Measurements from ENCODE around the gene LAMA2. TPM values are rescaled to one million over a fixed set of nuclear protein-coding genes. Genes with fewer than 3 reads are reported as not detected.

The LAMA2 gene
- total and polyA plus RNA-seq, 2 experiments from 2014 or later = 11.1 to 57.5 TPM

GRCh38 chr6:129203190-129203900 is 320.4 kb downstream of the LAMA2 start:
- 92% methylated on average over 5 of the region's 5 CpGs for WGBS (ENCODE audit: low lambda C conversion rate, missing lambda C conversion rate)
- H4K20me1 ChIP-seq (ENCODE audit: insufficient read depth, poor library complexity, severe bottlenecking) = no peaks in the 10 kb centered on the region
- H3K36me3 ChIP-seq (replicated peaks; ENCODE audit: insufficient read depth, low read depth) = no peaks in the 10 kb centered on the region
- H3K9me3 ChIP-seq (ENCODE audit: low read depth) = no peaks in the 10 kb centered on the region
- TF ChIP-seq CTCF (IDR thresholded peaks at IDR 0.05; ENCODE audit: poor library complexity) (no peak), EZH2phosphoT487 (IDR thresholded peaks at IDR 0.05; ENCODE audit: low read depth, severe bottlenecking, unreplicated experiment) (no peak), EZH2 (IDR thresholded peaks at IDR 0.05; ENCODE audit: borderline replicate concordance) (no peak)
- no peak overlapping the region for H3K27ac ChIP-seq
- no peaks in the 10 kb centered on the region for H3K79me2 ChIP-seq
- H2AFZ ChIP-seq = no peak overlapping the region
- H3K4me2 ChIP-seq = no peak overlapping the region
- no peak for DNase-seq (ENCODE audit: low spot score)
- H3K4me3 ChIP-seq = no peak overlapping the region
- H3K9me2 ChIP-seq (replicated peaks; ENCODE audit: insufficient read depth) = no peaks in the 10 kb centered on the region
- no peaks in the 10 kb centered on the region for H3K4me1 ChIP-seq (ENCODE audit: insufficient read depth)
- H3K27me3 ChIP-seq = no peaks in the 10 kb centered on the region

GRCh38 chr6:129206821-129207220 is 323.9 kb downstream of the LAMA2 start:
- Histone ChIP-seq H3K79me2 (no peaks in the 10 kb centered on the region), H3K27me3 (no peaks in the 10 kb centered on the region), H3K4me1 (ENCODE audit: insufficient read depth) (no peaks in the 10 kb centered on the region), H3K27ac (no peak overlapping the region), H3K4me2 (no peak overlapping the region), H4K20me1 (ENCODE audit: insufficient read depth, poor library complexity, severe bottlenecking) (no peaks in the 10 kb centered on the region), H3K9me3 (ENCODE audit: low read depth) (no peaks in the 10 kb centered on the region), H2AFZ (no peak overlapping the region), H3K9me2 (replicated peaks; ENCODE audit: insufficient read depth) (no peaks in the 10 kb centered on the region), H3K4me3 (no peak overlapping the region), H3K36me3 (replicated peaks; ENCODE audit: insufficient read depth, low read depth) (no peaks in the 10 kb centered on the region)
- no peak for DNase-seq (ENCODE audit: low spot score)
- WGBS (ENCODE audit: low lambda C conversion rate, missing lambda C conversion rate) = 88% methylated on average over 5 of the region's 5 CpGs
- TF ChIP-seq EZH2 (IDR thresholded peaks at IDR 0.05; ENCODE audit: borderline replicate concordance) (no peak), CTCF (IDR thresholded peaks at IDR 0.05; ENCODE audit: poor library complexity) (no peak), EZH2phosphoT487 (IDR thresholded peaks at IDR 0.05; ENCODE audit: low read depth, severe bottlenecking, unreplicated experiment) (no peak)

- Histone ChIP-seq H3K79me2 (no peaks in the 10 kb centered on the region), H2AFZ (no peak overlapping the region), H3K27ac (no peak overlapping the region), H4K20me1 (ENCODE audit: insufficient read depth, poor library complexity, severe bottlenecking) (no peaks in the 10 kb centered on the region), H3K27me3 (no peaks in the 10 kb centered on the region), H3K4me2 (no peak overlapping the region), H3K9me2 (replicated peaks; ENCODE audit: insufficient read depth) (no peaks in the 10 kb centered on the region), H3K36me3 (replicated peaks; ENCODE audit: insufficient read depth, low read depth) (no peaks in the 10 kb centered on the region), H3K4me1 (ENCODE audit: insufficient read depth) (no peaks in the 10 kb centered on the region), H3K4me3 (no peak overlapping the region), H3K9me3 (ENCODE audit: low read depth) (no peaks in the 10 kb centered on the region)
- 86% methylated on average over 1 of the region's 1 CpG for WGBS (ENCODE audit: low lambda C conversion rate, missing lambda C conversion rate)
- no peak for DNase-seq (ENCODE audit: low spot score)
- no peak for TF ChIP-seq EZH2 (IDR thresholded peaks at IDR 0.05; ENCODE audit: borderline replicate concordance)
- TF ChIP-seq EZH2phosphoT487 (IDR thresholded peaks at IDR 0.05; ENCODE audit: low read depth, severe bottlenecking, unreplicated experiment) = no peak
- no peak for TF ChIP-seq CTCF (IDR thresholded peaks at IDR 0.05; ENCODE audit: poor library complexity)
These were observed 324.9 kb downstream of the LAMA2 start for GRCh38 chr6:129207832-129208231.
